Neutrophil (primary cell): ENCODE measurements around the gene HOXD10.

Experiments used
- H3K27ac ChIP-seq: fragments of 200-600 bp; sonication (generic); 2 replicates; pipeline ENCODE4 v1.5.1; 2016; ENCODE audit warnings: mild to moderate bottlenecking, moderate library complexity
- H3K27me3 ChIP-seq: fragments of 200-600 bp; sonication (generic); 2 replicates; pipeline ENCODE4 v1.6.0; 2016; ENCODE audit warnings: mild to moderate bottlenecking
- H3K36me3 ChIP-seq: fragments of 200-600 bp; sonication (generic); 2 replicates; pipeline ENCODE4 v1.5.1; 2017
- H3K4me1 ChIP-seq, 2 experiments: fragments of 200-600 bp in 1 of 2; sonication (generic) in 1 of 2; 1 replicate in 1 of 2; 2 replicates in 1 of 2; pipeline versions ENCODE4 v1.5.1 to v1.6.1; 2013 to 2016; ENCODE audit warnings: low read depth in 1 of 2, low read length in 1 of 2, mild to moderate bottlenecking in 1 of 2, moderate library complexity in 1 of 2; ENCODE audit not compliant: control insufficient read depth in 1 of 2, insufficient read depth in 1 of 2
- H3K4me3 ChIP-seq, 2 experiments: fragments of 200-600 bp in 1 of 2; sonication (generic) in 1 of 2; 1 replicate in 1 of 2; 2 replicates in 1 of 2; pipeline ENCODE4 v1.5.1; 2013 to 2016; ENCODE audit warnings: low read depth in 1 of 2, low read length in 1 of 2, mild to moderate bottlenecking in 1 of 2, moderate library complexity in 1 of 2
- H3K9me3 ChIP-seq: fragments of 200-600 bp; sonication (generic); 2 replicates; pipeline ENCODE4 v1.5.1; 2016
- TF ChIP-seq, protein P1 (sequence below): fragments of 200-600 bp; sonication (generic); IDR thresholded peaks from 2 replicates; pipeline ENCODE4 v1.5.1; 2016; ENCODE audit warnings: antibody characterized with exemption

The HOXD10 gene

DNA sequence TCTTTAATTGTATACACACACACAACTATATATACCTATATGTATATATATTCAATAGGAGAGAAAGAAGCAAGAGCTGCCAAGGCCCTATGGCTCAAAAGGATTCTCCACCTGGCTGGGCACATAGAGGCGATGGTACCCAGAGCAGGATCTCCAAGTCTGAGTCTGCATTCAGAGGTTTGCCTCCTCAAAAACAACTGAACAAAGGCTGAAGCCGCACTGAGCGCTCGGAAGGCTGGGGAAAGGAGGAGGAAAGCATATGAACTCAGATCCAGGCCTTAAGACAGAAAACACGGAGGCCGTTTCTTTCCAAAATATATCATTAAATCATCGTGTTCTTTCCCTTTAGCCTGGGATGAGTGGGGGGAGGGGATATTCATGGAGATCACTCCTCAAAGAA lies 13.4 kb upstream of the HOXD10 start:
- peaks cover 100% of the 10 kb centered on the region for H3K27me3 ChIP-seq
- no peaks in the 10 kb centered on the region for H3K9me3 ChIP-seq
- TF ChIP-seq, protein P1, sequence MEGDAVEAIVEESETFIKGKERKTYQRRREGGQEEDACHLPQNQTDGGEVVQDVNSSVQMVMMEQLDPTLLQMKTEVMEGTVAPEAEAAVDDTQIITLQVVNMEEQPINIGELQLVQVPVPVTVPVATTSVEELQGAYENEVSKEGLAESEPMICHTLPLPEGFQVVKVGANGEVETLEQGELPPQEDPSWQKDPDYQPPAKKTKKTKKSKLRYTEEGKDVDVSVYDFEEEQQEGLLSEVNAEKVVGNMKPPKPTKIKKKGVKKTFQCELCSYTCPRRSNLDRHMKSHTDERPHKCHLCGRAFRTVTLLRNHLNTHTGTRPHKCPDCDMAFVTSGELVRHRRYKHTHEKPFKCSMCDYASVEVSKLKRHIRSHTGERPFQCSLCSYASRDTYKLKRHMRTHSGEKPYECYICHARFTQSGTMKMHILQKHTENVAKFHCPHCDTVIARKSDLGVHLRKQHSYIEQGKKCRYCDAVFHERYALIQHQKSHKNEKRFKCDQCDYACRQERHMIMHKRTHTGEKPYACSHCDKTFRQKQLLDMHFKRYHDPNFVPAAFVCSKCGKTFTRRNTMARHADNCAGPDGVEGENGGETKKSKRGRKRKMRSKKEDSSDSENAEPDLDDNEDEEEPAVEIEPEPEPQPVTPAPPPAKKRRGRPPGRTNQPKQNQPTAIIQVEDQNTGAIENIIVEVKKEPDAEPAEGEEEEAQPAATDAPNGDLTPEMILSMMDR, result no peak
- H3K27ac ChIP-seq, result no peak overlapping the region
- H3K4me3 ChIP-seq, result no peak overlapping the region
- H3K36me3 ChIP-seq, result no peaks in the 10 kb centered on the region
- H3K4me1 ChIP-seq, result peaks cover 9 to 19% of the 10 kb centered on the region in 2 experiments

DNA sequence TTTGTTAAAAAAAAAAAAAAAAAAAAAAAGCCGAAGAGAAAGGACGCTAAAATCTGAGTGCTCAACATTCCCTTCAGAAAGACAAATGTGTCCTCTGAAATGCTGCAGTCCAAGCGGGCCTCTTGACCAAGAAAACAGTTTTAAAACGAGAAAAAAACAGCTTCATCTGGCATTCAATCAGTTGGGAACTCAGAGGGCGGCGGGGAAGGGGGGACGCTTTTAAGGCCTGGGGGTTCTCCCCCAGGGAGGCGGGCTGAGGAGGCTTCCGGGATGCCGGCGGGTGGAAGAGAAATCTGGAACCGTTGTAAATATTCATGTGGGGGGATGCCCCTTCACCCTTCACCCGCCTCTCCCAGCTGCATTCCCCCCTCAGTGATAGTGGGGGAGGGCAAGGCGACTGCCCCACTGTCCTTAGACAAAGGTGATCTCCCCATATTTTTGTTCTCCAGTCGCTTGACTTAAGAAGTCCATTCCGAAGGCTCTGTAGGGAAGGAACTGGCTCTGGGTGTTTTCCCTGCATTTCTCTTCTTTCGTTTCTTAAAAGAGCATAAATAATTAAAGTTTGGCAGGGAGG lies 12.7 kb upstream of the HOXD10 start:
- Histone ChIP-seq H3K27me3 (peaks cover 100% of the 10 kb centered on the region), H3K27ac (no peak overlapping the region), H3K4me3 (no peak overlapping the region), H3K4me1 (peaks cover 9 to 19% of the 10 kb centered on the region in 2 experiments), H3K36me3 (no peaks in the 10 kb centered on the region), H3K9me3 (no peaks in the 10 kb centered on the region)
- TF ChIP-seq, protein P1, result no peak

DNA sequence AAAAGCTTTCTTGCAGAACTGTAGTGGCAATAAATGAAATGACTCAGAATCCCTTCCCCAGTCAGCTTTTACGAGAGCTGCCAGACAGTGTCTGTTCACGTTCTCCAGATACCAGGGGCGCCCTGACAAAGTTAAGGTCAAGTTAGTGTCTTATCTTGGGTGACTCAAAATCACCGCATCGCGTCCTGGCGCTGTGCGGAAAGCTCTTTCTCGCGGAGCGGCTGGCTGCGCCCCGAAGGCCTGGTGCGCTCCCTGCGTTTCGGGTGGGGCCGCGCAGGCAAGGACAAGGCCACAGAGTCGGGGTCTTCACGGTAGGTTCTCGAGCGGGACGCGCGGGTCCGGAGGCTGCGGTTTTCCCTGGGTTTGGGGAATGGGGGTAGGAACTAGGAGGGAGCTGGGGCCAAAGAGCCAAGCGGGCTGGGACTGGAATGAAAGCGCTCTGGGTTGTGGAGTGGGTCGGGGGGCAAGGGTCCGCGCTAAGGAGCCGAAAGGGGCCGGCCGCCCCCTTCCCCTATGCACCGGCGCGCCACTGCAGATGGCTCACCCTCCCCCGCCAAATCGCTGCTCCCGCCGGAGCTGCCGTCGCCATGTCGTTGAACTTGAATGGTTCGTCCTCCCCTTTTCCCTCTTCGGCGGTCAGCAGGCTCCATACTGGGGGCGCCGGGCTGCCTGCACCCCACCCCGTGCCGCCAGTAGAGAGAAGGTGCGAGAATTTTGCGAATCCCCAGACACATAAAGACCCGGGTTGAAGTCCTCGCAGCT lies 12.1 kb upstream of the HOXD10 start:
- Histone ChIP-seq H3K27ac (no peak overlapping the region), H3K4me1 (peaks cover 9 to 19% of the 10 kb centered on the region in 2 experiments), H3K9me3 (no peaks in the 10 kb centered on the region), H3K27me3 (peaks cover 100% of the 10 kb centered on the region), H3K4me3 (no peak overlapping the region), H3K36me3 (no peaks in the 10 kb centered on the region)
- TF ChIP-seq, protein P1, result no peak

DNA sequence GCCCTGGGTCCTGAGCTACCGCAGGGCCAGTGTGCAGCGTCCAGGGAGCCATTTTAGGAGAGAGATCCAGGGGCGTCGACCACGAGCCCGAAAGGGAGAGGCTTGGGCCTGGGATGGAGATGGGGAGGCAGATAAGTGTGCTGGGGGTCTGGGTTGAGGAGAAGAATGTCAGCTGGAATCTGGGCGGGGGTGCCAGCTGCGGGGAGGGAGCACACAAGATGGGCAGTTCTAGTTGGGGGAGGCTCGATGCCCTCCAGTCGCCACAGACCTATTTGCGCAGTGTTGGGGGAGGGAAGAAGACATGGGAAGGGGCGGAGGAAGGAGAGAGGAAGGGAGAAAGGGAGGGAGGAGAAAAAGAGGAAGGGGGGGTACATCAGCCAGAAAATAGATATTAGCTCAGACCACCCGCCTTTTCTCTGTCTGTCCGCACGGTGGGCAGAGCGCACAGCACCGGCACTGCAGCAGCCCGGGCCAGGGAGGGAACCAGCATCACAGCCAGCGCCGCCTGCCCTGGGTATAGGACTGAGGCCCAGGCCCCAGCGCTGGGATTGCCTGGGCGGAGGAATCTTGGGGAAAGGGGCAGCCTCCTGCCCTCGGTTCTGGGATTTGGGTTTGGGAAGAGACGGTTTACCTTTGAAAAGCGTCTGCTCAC lies 11.4 kb upstream of the HOXD10 start:
- no peaks in the 10 kb centered on the region for H3K36me3 ChIP-seq
- H3K4me3 ChIP-seq, result no peak overlapping the region
- H3K9me3 ChIP-seq, result no peaks in the 10 kb centered on the region
- TF ChIP-seq, protein P1, result no peak
- H3K4me1 ChIP-seq, result peaks cover 9 to 19% of the 10 kb centered on the region in 2 experiments
- H3K27ac ChIP-seq, result no peak overlapping the region
- peaks cover 100% of the 10 kb centered on the region for H3K27me3 ChIP-seq

DNA sequence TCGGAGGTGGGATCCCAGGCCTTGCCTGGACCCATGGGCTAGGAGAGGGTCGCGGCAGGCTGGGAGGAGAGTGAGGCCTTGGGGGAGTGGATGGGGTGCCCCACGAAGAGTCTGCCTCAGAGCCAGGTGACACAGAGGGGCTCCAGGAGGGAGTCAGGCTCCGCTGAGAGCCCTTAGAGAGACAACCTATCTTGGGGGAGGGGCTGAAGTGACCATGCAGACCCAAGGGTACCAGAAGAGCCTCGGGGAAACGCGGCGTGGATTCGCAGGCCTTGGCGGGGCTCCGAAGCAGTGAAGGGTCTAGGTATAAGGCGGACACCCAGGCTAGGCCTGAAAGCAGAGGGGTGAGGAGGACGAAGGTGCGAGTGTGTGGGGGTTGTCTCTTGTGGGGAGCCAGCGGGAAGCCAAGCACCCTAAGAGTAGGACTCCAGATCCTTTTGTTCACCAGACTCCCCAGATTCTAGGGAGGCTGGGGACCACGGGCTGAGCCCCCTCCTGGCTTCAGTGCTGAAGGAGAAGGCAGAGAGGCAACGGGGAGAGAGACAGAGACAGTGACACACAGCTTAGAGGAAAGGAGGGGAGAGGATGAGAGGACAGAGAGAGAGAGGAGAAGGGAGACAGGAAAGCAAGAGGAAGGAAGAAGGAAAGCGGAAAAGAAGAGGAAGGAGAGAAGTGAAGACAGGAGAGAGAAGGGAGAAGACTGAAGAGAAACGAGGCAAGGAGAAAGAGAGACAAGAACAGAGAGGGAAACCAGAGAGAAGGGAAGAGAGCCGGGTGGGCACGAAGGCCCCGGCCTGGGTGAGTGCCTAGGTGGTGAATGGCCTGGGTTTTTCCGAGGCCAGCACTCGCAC lies 10.6 kb upstream of the HOXD10 start:
- H3K4me1 ChIP-seq, result peaks cover 9 to 19% of the 10 kb centered on the region in 2 experiments
- H3K36me3 ChIP-seq, result no peaks in the 10 kb centered on the region
- H3K27me3 ChIP-seq, result peaks cover 100% of the 10 kb centered on the region
- peak overlapping the region in 1 of 2 experiments; percentile 36 for H3K4me3 ChIP-seq
- no peaks in the 10 kb centered on the region for H3K9me3 ChIP-seq
- H3K27ac ChIP-seq, result no peak overlapping the region
- TF ChIP-seq, protein P1, result no peak
